ENCODE measurements around the gene COL16A1.

COL16A1 gene

GRCh38 chr1:31701091-31701736 lies 2.6 kb downstream of the COL16A1 start:
- peak; percentile 52 for DNase-seq (ENCODE audit: extremely low spot score)
- TF ChIP-seq LEF1 (IDR thresholded peaks at IDR 0.05; ENCODE audit: borderline replicate concordance) (no peak), FOXA1 (IDR thresholded peaks at IDR 0.05) (no peak), TARDBP (IDR thresholded peaks at IDR 0.05) (no peak), ZNF384 (IDR thresholded peaks at IDR 0.05) (no peak), ARNT (IDR thresholded peaks at IDR 0.05) (no peak), NFRKB (IDR thresholded peaks at IDR 0.05) (no peak), CTBP1 (IDR thresholded peaks at IDR 0.05; ENCODE audit: borderline replicate concordance) (no peak), L3MBTL2 (conservative IDR thresholded peaks at IDR 0.05) (no peak), PKNOX1 (IDR thresholded peaks at IDR 0.05) (no peak), BHLHE40 (IDR thresholded peaks at IDR 0.05; ENCODE audit: borderline replicate concordance) (no peak)
- POLR2A ChIA-PET = interaction anchor here (1.9 kb wide), 2 partner anchors 13 to 45 kb away, joined by 4 to 10 read pairs; no protein-coding TSS in a partner anchor
- CTCF ChIA-PET = interaction anchor here (0.6 to 1.7 kb wide), 3 partner anchors 14 to 26 kb away, joined by 3 to 8 read pairs (median 3); no protein-coding TSS in a partner anchor

GRCh38 chr1:31700468-31701090 lies 3.2 kb downstream of the COL16A1 start:
- POLR2A ChIA-PET = interaction anchor here (1.9 kb wide), 2 partner anchors 14 to 45 kb away, joined by 4 to 10 read pairs; no protein-coding TSS in a partner anchor
- TF ChIP-seq FOXA1 (IDR thresholded peaks at IDR 0.05) (no peak), PKNOX1 (IDR thresholded peaks at IDR 0.05) (no peak), BHLHE40 (IDR thresholded peaks at IDR 0.05; ENCODE audit: borderline replicate concordance) (no peak), TARDBP (IDR thresholded peaks at IDR 0.05) (no peak), CTBP1 (IDR thresholded peaks at IDR 0.05; ENCODE audit: borderline replicate concordance) (no peak), ZNF384 (IDR thresholded peaks at IDR 0.05) (no peak), NFRKB (IDR thresholded peaks at IDR 0.05) (no peak), ELF4 (IDR thresholded peaks at IDR 0.05) (no peak), SP1 (IDR thresholded peaks at IDR 0.05) (no peak)
- CTCF ChIA-PET = interaction anchor here (0.6 to 1.7 kb wide), 4 partner anchors 14 to 481 kb away, joined by 3 to 8 read pairs (median 3); no protein-coding TSS in a partner anchor
- DNase-seq (ENCODE audit: extremely low spot score) = no peak

GRCh38 chr1:31699341-31699891 lies 4.4 kb downstream of the COL16A1 start:
- ChIA-PET POLR2A (no interaction called here), CTCF (interaction anchor here (1.7 kb wide), 1 partner anchor 20 kb away, joined by 3 read pairs; no protein-coding TSS in a partner anchor)
- TF ChIP-seq FOXA1 (IDR thresholded peaks at IDR 0.05) (no peak), SP1 (IDR thresholded peaks at IDR 0.05) (no peak), TARDBP (IDR thresholded peaks at IDR 0.05) (no peak), ELF4 (IDR thresholded peaks at IDR 0.05) (no peak), SUZ12 (IDR thresholded peaks at IDR 0.05) (no peak), L3MBTL2 (conservative IDR thresholded peaks at IDR 0.05) (no peak), FOXK2 (IDR thresholded peaks at IDR 0.05) (no peak), LEF1 (IDR thresholded peaks at IDR 0.05; ENCODE audit: borderline replicate concordance) (no peak), CTBP1 (IDR thresholded peaks at IDR 0.05; ENCODE audit: borderline replicate concordance) (no peak), PKNOX1 (IDR thresholded peaks at IDR 0.05) (no peak), ZNF384 (IDR thresholded peaks at IDR 0.05) (no peak), NFRKB (IDR thresholded peaks at IDR 0.05) (no peak), ARNT (IDR thresholded peaks at IDR 0.05) (no peak)
- no peak for DNase-seq (ENCODE audit: extremely low spot score)

- no peak for DNase-seq (ENCODE audit: extremely low spot score)
- POLR2A ChIA-PET = no interaction called here
- TF ChIP-seq ELF4 (IDR thresholded peaks at IDR 0.05) (no peak), FOXM1 (IDR thresholded peaks at IDR 0.05; ENCODE audit: borderline replicate concordance) (no peak), BHLHE40 (IDR thresholded peaks at IDR 0.05; ENCODE audit: borderline replicate concordance) (no peak), HDGF (IDR thresholded peaks at IDR 0.05; ENCODE audit: borderline replicate concordance) (no peak), PKNOX1 (IDR thresholded peaks at IDR 0.05) (no peak)
- CTCF ChIA-PET = no interaction called here
Measured at GRCh38 chr1:31697369-31697984, 6.3 kb downstream of the COL16A1 start.

GRCh38 chr1:31696242-31696641 lies 7.6 kb downstream of the COL16A1 start:
- TF ChIP-seq SUZ12 (IDR thresholded peaks at IDR 0.05) (no peak), TARDBP (IDR thresholded peaks at IDR 0.05) (no peak), FOXA1 (IDR thresholded peaks at IDR 0.05) (no peak), SP1 (IDR thresholded peaks at IDR 0.05) (no peak), FOXM1 (IDR thresholded peaks at IDR 0.05; ENCODE audit: borderline replicate concordance) (no peak), CTBP1 (IDR thresholded peaks at IDR 0.05; ENCODE audit: borderline replicate concordance) (no peak), PKNOX1 (IDR thresholded peaks at IDR 0.05) (no peak), ELF4 (IDR thresholded peaks at IDR 0.05) (no peak), NFRKB (IDR thresholded peaks at IDR 0.05) (no peak), L3MBTL2 (conservative IDR thresholded peaks at IDR 0.05) (no peak)
- POLR2A ChIA-PET = no interaction called here
- CTCF ChIA-PET = interaction anchor here (0.7 kb wide), 1 partner anchor 49 kb away, joined by 3 read pairs; no protein-coding TSS in a partner anchor
- no peak for DNase-seq (ENCODE audit: extremely low spot score)

Measured in HEK293T (cell line).